Measurements from ENCODE around the gene NPLOC4.
A peak's percentile ranks its signal among the peaks of the same experiment; 100 is the strongest.

The NPLOC4 gene

DNA sequence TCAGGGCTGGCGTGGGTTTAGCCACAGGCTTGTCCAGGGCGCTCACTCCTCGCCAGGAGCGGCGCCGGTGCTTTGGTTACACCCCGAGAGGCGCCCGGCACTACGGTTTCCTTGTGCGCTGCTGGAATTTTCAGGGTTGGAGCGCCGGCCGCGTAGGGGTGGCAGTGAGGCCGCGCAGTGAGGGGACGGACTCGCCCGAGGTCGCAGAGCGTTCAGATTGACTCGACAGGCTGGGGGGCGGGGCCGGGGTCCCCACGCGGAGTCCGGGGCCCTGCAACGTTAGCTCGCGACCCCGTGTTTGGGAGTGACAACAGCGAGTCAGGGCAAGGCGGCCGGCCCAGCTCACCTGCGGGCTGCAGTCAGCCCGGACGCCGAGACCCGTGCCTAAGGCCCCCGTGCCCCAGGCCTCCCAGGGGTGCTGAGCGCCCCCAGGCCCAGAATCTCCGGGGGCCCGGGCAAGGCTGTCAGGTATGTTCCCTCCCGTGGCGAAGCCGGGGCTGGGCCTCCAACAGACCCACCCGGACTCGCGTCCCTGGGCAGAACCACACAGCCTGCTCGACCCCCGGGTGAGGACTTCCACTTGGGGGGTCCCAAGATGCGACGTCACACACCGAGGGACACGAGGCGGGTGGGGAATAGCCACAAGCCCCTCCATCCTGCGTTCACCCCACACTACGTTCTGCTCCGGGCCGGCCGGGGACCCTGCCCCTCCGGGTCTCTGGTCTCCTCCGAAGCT lies 123.0 kb downstream of the NPLOC4 start (continued):
- TF ChIP-seq RBAK (tag by site-specific recombination; IDR thresholded peaks at IDR 0.05) (no peak), SCRT2 (tag by site-specific recombination; IDR thresholded peaks at IDR 0.05) (peak; percentile 12; the same call in 1 of the 2 replicates), ZNF211 (tag by site-specific recombination; IDR thresholded peaks at IDR 0.05; ENCODE audit: low read depth) (no peak), ZNF791 (tag by site-specific recombination; IDR thresholded peaks at IDR 0.05) (no peak), ZFP41 (tag by site-specific recombination; IDR thresholded peaks at IDR 0.05; ENCODE audit: borderline replicate concordance) (no peak), ZNF426 (tag by site-specific recombination; IDR thresholded peaks at IDR 0.05) (no peak), ZBTB11 (tag by site-specific recombination; conservative IDR thresholded peaks at IDR 0.05; ENCODE audit: low read depth) (no peak; the same call in 1 of the 2 replicates), ZNF785 (tag by site-specific recombination; IDR thresholded peaks at IDR 0.05) (no peak), ZSCAN23 (tag by site-specific recombination; IDR thresholded peaks at IDR 0.05) (0 out of 2 replicates have a peak, but pooled peaks have one; percentile 4), GFI1B (tag by site-specific recombination; IDR thresholded peaks at IDR 0.05) (no peak), ZNF548 (tag by site-specific recombination; IDR thresholded peaks at IDR 0.05) (no peak), SP2 (tag by site-specific recombination; IDR thresholded peaks at IDR 0.05) (peak; percentile 56), ZNF830 (tag by site-specific recombination; IDR thresholded peaks at IDR 0.05; ENCODE audit: low read depth) (no peak), ZNF266 (tag by site-specific recombination; IDR thresholded peaks at IDR 0.05; ENCODE audit: low read depth) (no peak), ZBTB21 (tag by site-specific recombination; IDR thresholded peaks at IDR 0.05) (no peak), PBX3 (CRISPR knock-in tag; IDR thresholded peaks at IDR 0.05) (no peak; the same call in 1 of the 2 replicates), SETDB1 (IDR thresholded peaks at IDR 0.05; ENCODE audit: insufficient read length, low read length) (no peak)
- TF ChIP-seq, protein P1, sequence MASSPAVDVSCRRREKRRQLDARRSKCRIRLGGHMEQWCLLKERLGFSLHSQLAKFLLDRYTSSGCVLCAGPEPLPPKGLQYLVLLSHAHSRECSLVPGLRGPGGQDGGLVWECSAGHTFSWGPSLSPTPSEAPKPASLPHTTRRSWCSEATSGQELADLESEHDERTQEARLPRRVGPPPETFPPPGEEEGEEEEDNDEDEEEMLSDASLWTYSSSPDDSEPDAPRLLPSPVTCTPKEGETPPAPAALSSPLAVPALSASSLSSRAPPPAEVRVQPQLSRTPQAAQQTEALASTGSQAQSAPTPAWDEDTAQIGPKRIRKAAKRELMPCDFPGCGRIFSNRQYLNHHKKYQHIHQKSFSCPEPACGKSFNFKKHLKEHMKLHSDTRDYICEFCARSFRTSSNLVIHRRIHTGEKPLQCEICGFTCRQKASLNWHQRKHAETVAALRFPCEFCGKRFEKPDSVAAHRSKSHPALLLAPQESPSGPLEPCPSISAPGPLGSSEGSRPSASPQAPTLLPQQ (tag by site-specific recombination; IDR thresholded peaks at IDR 0.05) = no peak
- TF ChIP-seq, protein P2, sequence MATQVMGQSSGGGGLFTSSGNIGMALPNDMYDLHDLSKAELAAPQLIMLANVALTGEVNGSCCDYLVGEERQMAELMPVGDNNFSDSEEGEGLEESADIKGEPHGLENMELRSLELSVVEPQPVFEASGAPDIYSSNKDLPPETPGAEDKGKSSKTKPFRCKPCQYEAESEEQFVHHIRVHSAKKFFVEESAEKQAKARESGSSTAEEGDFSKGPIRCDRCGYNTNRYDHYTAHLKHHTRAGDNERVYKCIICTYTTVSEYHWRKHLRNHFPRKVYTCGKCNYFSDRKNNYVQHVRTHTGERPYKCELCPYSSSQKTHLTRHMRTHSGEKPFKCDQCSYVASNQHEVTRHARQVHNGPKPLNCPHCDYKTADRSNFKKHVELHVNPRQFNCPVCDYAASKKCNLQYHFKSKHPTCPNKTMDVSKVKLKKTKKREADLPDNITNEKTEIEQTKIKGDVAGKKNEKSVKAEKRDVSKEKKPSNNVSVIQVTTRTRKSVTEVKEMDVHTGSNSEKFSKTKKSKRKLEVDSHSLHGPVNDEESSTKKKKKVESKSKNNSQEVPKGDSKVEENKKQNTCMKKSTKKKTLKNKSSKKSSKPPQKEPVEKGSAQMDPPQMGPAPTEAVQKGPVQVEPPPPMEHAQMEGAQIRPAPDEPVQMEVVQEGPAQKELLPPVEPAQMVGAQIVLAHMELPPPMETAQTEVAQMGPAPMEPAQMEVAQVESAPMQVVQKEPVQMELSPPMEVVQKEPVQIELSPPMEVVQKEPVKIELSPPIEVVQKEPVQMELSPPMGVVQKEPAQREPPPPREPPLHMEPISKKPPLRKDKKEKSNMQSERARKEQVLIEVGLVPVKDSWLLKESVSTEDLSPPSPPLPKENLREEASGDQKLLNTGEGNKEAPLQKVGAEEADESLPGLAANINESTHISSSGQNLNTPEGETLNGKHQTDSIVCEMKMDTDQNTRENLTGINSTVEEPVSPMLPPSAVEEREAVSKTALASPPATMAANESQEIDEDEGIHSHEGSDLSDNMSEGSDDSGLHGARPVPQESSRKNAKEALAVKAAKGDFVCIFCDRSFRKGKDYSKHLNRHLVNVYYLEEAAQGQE (tag by site-specific recombination; IDR thresholded peaks at IDR 0.05) = no peak
- TF ChIP-seq, protein P3, sequence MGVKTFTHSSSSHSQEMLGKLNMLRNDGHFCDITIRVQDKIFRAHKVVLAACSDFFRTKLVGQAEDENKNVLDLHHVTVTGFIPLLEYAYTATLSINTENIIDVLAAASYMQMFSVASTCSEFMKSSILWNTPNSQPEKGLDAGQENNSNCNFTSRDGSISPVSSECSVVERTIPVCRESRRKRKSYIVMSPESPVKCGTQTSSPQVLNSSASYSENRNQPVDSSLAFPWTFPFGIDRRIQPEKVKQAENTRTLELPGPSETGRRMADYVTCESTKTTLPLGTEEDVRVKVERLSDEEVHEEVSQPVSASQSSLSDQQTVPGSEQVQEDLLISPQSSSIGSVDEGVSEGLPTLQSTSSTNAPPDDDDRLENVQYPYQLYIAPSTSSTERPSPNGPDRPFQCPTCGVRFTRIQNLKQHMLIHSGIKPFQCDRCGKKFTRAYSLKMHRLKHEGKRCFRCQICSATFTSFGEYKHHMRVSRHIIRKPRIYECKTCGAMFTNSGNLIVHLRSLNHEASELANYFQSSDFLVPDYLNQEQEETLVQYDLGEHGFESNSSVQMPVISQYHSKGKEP (tag by site-specific recombination; IDR thresholded peaks at IDR 0.05) = no peak
- TF ChIP-seq, protein P4, sequence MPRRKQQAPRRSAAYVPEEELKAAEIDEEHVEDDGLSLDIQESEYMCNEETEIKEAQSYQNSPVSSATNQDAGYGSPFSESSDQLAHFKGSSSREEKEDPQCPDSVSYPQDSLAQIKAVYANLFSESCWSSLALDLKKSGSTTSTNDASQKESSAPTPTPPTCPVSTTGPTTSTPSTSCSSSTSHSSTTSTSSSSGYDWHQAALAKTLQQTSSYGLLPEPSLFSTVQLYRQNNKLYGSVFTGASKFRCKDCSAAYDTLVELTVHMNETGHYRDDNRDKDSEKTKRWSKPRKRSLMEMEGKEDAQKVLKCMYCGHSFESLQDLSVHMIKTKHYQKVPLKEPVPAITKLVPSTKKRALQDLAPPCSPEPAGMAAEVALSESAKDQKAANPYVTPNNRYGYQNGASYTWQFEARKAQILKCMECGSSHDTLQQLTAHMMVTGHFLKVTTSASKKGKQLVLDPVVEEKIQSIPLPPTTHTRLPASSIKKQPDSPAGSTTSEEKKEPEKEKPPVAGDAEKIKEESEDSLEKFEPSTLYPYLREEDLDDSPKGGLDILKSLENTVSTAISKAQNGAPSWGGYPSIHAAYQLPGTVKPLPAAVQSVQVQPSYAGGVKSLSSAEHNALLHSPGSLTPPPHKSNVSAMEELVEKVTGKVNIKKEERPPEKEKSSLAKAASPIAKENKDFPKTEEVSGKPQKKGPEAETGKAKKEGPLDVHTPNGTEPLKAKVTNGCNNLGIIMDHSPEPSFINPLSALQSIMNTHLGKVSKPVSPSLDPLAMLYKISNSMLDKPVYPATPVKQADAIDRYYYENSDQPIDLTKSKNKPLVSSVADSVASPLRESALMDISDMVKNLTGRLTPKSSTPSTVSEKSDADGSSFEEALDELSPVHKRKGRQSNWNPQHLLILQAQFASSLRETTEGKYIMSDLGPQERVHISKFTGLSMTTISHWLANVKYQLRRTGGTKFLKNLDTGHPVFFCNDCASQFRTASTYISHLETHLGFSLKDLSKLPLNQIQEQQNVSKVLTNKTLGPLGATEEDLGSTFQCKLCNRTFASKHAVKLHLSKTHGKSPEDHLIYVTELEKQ (tag by site-specific recombination; IDR thresholded peaks at IDR 0.05; ENCODE audit: borderline replicate concordance) = no peak
- TF ChIP-seq, protein P5, sequence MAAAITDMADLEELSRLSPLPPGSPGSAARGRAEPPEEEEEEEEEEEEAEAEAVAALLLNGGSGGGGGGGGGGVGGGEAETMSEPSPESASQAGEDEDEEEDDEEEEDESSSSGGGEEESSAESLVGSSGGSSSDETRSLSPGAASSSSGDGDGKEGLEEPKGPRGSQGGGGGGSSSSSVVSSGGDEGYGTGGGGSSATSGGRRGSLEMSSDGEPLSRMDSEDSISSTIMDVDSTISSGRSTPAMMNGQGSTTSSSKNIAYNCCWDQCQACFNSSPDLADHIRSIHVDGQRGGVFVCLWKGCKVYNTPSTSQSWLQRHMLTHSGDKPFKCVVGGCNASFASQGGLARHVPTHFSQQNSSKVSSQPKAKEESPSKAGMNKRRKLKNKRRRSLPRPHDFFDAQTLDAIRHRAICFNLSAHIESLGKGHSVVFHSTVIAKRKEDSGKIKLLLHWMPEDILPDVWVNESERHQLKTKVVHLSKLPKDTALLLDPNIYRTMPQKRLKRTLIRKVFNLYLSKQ (tag by site-specific recombination; IDR thresholded peaks at IDR 0.05; ENCODE audit: borderline replicate concordance) = no peak

Measured in HEK293 (cell line).